Choroid plexus epithelial cell (primary cell): ENCODE measurements around the gene FAM50B.

Experiments used
- DNase-seq: peaks from one replicate; pipeline ENCODE4 v3.0.0-alpha.2; 2010; ENCODE audit warnings: low read depth
- H3K4me3 ChIP-seq: 2 replicates; pipeline ENCODE4 v1.5.1; 2011; ENCODE audit warnings: low read depth, mild to moderate bottlenecking, control low read depth, low read length, moderate library complexity
- CTCF ChIP-seq: conservative IDR thresholded peaks from 2 replicates; pipeline ENCODE4 v1.5.1; 2011; ENCODE audit warnings: low read depth, mild to moderate bottlenecking, control low read depth, inconsistent platforms, low read length, moderate library complexity

The FAM50B gene

GRCh38 chr6:3819161-3820110, 29.7 kb upstream of the FAM50B start:
- TF ChIP-seq CTCF = no peak
- DNase-seq = no peak
- no peak overlapping the region for H3K4me3 ChIP-seq

GRCh38 chr6:3820563-3820962, 28.6 kb upstream of the FAM50B start:
- TF ChIP-seq CTCF = no peak
- DNase-seq = no peak
- no peak overlapping the region for H3K4me3 ChIP-seq

- no peak for TF ChIP-seq CTCF
- no peak for DNase-seq
- no peak overlapping the region for H3K4me3 ChIP-seq
Measured at GRCh38 chr6:3822747-3823445, 26.3 kb upstream of the FAM50B start.

GRCh38 chr6:3823671-3824070, 25.5 kb upstream of the FAM50B start:
- H3K4me3 ChIP-seq = no peak overlapping the region
- TF ChIP-seq CTCF = no peak
- no peak for DNase-seq

- peak overlapping the region; percentile 12 for H3K4me3 ChIP-seq
- peak; percentile 76 for DNase-seq
- peak; percentile 68 for TF ChIP-seq CTCF
Measured at GRCh38 chr6:3825331-3825831, 23.8 kb upstream of the FAM50B start.

GRCh38 chr6:3825851-3826581, 23.2 kb upstream of the FAM50B start:
- no peak overlapping the region for H3K4me3 ChIP-seq
- peak; percentile 97 for DNase-seq

More at GRCh38 chr6:3825851-3826581, 23.2 kb upstream of the FAM50B start:
- no peak for TF ChIP-seq CTCF
